Type B pancreatic cell (in vitro differentiated cells): ENCODE measurements around the gene AMBRA1. TPM values are rescaled to one million over a fixed set of nuclear protein-coding genes. Genes with fewer than 3 reads are reported as not detected.

ENCODE experiments used
- DNase-seq: peaks from one replicate; pipeline ENCODE4 v3.0.0; 2021; ENCODE audit warnings: mixed read lengths; ENCODE audit not compliant: unreplicated experiment; ENCODE audit errors: extremely low spot score
- H3K27ac Mint-ChIP-seq: 2 replicates; pipeline ENCODE4 v1.8.0; 2021; ENCODE audit warnings: mild to moderate bottlenecking, mixed read lengths
- H3K27me3 Mint-ChIP-seq: 2 replicates; pipeline ENCODE4 v1.8.0; 2021; ENCODE audit warnings: mixed read lengths
- H3K36me3 Mint-ChIP-seq: 2 replicates; pipeline ENCODE4 v1.8.0; 2021; ENCODE audit warnings: mixed read lengths
- H3K4me1 Mint-ChIP-seq: one replicate; pipeline ENCODE4 v1.8.0; 2021; ENCODE audit warnings: mixed read lengths; ENCODE audit not compliant: unreplicated experiment
- H3K4me3 Mint-ChIP-seq: 2 replicates; pipeline ENCODE4 v1.8.0; 2021; ENCODE audit warnings: mild to moderate bottlenecking, mixed read lengths
- H3K9me3 Mint-ChIP-seq: 2 replicates; pipeline ENCODE4 v1.8.0; 2021; ENCODE audit warnings: mixed read lengths
- total RNA-seq: library from RNA; stranded (reverse); gene quantifications from 2 replicates; pipeline ENCODE4 v1.2.1, GENCODE V29; 2021; ENCODE audit warnings: low replicate concordance
- TF ChIP-seq, protein P1 (sequence below): fragments of 200-600 bp; sonication (generic); conservative IDR thresholded peaks from 2 replicates; pipeline ENCODE4 v1.5.0; 2021; ENCODE audit warnings: antibody characterized with exemption, mild to moderate bottlenecking

AMBRA1 gene
- total RNA-seq, 1 donor from 2014 or later, result 38.8 TPM

DNA sequence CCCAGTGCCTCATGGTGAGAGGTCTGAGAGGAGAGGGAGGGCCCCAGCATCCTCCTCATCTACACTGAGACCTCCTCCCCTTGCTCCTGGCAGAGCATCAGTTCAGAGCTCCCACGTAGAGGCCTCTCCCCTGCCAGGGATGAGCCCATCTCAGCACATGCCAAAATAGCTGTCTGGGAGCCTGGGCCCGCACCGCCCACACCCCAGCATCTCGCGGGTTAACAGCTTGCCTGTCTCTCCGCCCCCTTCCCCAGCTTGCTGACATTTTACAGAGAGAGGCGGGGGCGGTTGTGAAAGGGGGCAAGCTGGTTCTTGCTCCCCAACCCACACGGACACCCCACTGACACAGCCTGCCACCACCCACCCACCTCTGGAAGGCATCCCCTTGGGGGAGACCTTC lies 240.1 kb downstream of the AMBRA1 start:
- no peaks in the 10 kb centered on the region for H3K27me3 Mint-ChIP-seq
- no peaks in the 10 kb centered on the region for H3K9me3 Mint-ChIP-seq
- H3K36me3 Mint-ChIP-seq, result no peaks in the 10 kb centered on the region
- no peak for DNase-seq
- TF ChIP-seq, protein P1, sequence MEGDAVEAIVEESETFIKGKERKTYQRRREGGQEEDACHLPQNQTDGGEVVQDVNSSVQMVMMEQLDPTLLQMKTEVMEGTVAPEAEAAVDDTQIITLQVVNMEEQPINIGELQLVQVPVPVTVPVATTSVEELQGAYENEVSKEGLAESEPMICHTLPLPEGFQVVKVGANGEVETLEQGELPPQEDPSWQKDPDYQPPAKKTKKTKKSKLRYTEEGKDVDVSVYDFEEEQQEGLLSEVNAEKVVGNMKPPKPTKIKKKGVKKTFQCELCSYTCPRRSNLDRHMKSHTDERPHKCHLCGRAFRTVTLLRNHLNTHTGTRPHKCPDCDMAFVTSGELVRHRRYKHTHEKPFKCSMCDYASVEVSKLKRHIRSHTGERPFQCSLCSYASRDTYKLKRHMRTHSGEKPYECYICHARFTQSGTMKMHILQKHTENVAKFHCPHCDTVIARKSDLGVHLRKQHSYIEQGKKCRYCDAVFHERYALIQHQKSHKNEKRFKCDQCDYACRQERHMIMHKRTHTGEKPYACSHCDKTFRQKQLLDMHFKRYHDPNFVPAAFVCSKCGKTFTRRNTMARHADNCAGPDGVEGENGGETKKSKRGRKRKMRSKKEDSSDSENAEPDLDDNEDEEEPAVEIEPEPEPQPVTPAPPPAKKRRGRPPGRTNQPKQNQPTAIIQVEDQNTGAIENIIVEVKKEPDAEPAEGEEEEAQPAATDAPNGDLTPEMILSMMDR, result no peak
- H3K4me3 Mint-ChIP-seq, result no peak overlapping the region
- H3K27ac Mint-ChIP-seq, result no peak overlapping the region
- peaks cover 28% of the 10 kb centered on the region for H3K4me1 Mint-ChIP-seq

DNA sequence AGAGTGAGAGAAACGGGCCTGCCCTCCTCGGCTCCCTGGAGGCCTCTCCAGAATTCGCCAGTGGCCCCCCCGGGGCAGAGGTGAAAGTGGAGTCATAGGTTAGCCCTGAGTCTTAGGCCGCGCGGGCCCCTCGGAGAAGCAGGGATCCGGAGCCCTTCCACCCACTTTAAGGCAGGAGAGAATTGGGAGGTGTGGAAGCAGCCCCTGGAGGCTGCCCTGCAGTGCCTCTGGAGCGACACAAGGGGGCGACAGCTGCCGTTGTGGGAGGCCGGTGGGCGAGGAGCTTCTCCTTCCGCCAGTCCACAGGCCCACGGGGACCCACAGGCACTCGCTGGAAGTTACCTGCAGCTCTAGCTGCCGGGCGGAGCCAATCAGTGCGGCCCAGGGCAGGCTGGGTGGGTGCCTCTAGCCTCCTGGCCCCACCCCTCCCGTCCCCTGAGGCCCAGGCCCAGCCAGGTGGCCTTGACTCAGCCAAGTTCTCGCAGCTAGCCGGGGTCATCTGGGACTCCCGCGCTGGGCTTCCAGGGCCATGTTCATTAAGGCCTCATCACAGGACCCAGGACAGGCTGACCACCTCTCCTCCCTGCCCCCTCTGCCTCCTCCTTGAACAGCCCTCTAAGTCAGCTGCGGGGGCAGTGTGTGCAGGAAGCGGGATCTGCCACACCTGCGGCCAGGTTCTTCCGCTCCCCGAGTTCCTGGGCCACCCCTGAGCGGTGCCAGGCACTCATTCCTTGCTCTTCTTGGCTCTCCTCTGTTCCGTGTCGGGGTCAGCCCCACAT lies 241.6 kb downstream of the AMBRA1 start:
- Mint-ChIP-seq H3K4me1 (peaks cover 28% of the 10 kb centered on the region), H3K36me3 (no peaks in the 10 kb centered on the region), H3K27me3 (no peaks in the 10 kb centered on the region), H3K27ac (no peak overlapping the region), H3K4me3 (no peak overlapping the region), H3K9me3 (no peaks in the 10 kb centered on the region)
- TF ChIP-seq, protein P1, result peak; percentile 91
- DNase-seq, result no peak

DNA sequence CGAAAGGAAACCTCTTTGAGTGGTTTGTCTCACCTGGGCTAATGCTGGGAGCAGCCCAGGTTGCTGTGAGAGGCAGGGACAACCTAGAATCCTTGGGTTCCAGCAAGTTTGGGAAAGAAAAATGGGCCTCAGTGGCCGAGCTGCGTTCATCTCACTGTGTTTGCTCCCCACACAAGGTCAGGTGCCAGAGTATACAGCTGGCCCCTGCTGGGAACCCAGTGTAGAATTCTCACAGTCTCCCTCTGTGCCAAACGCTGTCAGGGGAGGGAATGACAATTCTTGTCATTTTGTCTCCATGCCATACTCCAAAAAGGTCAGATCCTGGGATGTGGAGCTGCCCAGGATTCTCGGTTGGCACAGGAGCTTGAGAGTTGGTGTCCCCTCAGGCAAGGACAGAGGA lies 242.2 kb downstream of the AMBRA1 start:
- H3K9me3 Mint-ChIP-seq, result no peaks in the 10 kb centered on the region
- TF ChIP-seq, protein P1, result no peak
- no peak overlapping the region for H3K27ac Mint-ChIP-seq
- no peaks in the 10 kb centered on the region for H3K36me3 Mint-ChIP-seq
- H3K27me3 Mint-ChIP-seq, result peaks cover under 1% of the 10 kb centered on the region
- no peak for DNase-seq
- peaks cover 27% of the 10 kb centered on the region for H3K4me1 Mint-ChIP-seq
- H3K4me3 Mint-ChIP-seq, result no peak overlapping the region

DNA sequence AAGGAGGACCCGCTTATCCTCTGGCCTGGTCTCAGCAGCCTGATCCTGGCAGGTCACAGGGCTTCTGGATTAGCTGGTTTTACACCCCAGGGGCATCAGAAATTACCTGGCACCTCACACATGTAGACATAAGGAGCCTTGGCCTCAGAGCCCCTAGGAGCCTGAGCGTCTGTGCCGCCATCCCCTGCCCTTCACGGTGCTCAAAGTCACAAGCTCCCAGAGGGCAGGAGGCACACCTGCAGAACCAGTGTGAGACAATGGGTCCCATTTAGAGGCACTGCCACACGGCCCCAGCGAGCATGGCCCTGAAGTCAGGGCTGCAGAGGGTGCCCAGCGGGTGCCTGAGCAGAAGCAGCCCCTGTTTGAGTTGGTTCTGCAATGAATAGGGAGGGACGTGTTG lies 242.7 kb downstream of the AMBRA1 start:
- no peak for DNase-seq
- H3K4me3 Mint-ChIP-seq, result no peak overlapping the region
- no peaks in the 10 kb centered on the region for H3K36me3 Mint-ChIP-seq
- H3K27me3 Mint-ChIP-seq, result peaks cover 4% of the 10 kb centered on the region
- TF ChIP-seq, protein P1, result no peak
- peaks cover 30% of the 10 kb centered on the region for H3K4me1 Mint-ChIP-seq
- no peaks in the 10 kb centered on the region for H3K9me3 Mint-ChIP-seq
- H3K27ac Mint-ChIP-seq, result no peak overlapping the region

DNA sequence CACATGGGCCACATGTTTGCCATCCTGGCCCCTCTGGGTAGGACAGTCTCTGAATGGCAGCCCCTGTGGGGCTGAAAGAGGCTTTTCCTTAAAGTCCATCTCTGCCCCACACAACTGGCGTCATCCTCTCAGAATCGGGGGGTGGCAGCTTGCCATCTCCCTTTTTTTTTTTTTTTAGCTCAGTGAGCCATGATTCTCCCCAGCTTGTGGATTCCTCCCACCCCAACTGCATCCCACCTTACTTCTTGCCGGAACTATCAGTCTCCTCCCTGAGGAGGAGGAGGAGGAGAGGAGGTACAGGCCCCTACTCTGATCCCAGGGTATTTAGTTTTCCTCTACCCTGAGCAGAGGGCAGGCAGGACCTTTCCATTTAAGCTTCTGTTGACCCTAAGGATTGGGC lies 243.1 kb downstream of the AMBRA1 start:
- TF ChIP-seq, protein P1, result no peak
- no peak overlapping the region for H3K4me3 Mint-ChIP-seq
- no peak overlapping the region for H3K27ac Mint-ChIP-seq
- no peak for DNase-seq
- H3K27me3 Mint-ChIP-seq, result peaks cover 4% of the 10 kb centered on the region
- no peaks in the 10 kb centered on the region for H3K36me3 Mint-ChIP-seq
- H3K4me1 Mint-ChIP-seq, result peaks cover 30% of the 10 kb centered on the region
- no peaks in the 10 kb centered on the region for H3K9me3 Mint-ChIP-seq
